NK-92 treated with Interleukin-12 subunit alpha and Interleukin-12 subunit beta, amount 100 ng/mL, for 24 hours (cell line): ENCODE data around the gene MFNG.
"Not testable (repeated sequence)": the region's sequence is repeated elsewhere in the genome, so short reads cannot be mapped to it uniquely, and the experiment has no call there.

Experiments used
- DNase-seq: peaks from one replicate; lab custom pipeline; 2025; lab: John Stamatoyannopoulos, UW

Gene MFNG

GRCh38 chr22:37472418-37473006 is 13.7 kb downstream of the MFNG start:
- no peak for DNase-seq

GRCh38 chr22:37471727-37472417 is 14.3 kb downstream of the MFNG start:
- no peak for DNase-seq

DNA sequence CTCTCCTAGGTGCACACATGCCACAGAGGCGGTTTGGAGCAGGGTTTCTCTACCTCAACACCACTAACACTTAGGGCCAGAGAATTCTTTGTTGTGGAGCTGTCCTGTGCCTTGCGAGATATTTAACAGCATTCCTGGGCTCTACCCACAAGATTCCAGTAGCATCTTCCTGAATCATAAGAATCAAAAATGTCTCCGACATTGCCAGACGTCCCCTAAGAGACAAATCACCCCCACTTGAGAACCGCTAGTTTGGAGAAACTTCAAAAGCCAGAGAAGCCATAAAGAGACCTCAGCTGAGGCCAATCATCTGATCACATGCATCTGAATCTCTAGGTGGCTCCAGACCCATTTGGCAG is 16.1 kb downstream of the MFNG start:
- DNase-seq = no peak

DNA sequence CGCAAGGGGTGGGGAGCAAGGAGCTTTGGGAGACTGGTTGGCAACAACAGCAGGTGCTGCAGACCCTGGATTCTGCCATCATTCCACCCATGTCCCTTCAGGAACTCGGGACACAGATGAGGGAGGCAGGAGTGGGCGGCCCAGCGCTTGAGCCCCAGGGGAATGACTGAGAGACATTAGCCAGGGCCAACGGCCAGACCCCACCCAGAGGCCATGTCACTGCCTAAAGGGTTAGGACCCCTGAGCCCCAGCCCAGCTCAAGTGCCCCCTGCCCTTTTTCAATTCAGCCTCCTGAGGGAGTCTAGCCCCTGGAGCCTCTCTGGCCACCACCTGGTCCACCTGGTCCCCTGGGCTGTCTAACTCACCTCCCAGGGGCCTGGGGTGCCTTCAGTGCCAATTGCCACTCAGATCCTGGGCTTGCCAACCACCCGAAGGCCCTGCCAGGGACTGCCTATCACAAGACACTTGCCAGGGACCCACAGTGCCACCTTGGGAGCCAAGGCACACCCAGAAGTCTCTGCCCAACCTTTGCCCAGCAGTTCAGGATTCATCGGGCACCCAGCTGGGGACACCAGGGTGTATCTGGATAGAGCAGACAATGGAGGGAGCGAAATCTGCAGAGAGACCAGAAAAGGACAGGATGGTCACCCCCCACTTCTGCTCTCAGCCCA is 16.6 kb downstream of the MFNG start:
- no peak for DNase-seq

DNA sequence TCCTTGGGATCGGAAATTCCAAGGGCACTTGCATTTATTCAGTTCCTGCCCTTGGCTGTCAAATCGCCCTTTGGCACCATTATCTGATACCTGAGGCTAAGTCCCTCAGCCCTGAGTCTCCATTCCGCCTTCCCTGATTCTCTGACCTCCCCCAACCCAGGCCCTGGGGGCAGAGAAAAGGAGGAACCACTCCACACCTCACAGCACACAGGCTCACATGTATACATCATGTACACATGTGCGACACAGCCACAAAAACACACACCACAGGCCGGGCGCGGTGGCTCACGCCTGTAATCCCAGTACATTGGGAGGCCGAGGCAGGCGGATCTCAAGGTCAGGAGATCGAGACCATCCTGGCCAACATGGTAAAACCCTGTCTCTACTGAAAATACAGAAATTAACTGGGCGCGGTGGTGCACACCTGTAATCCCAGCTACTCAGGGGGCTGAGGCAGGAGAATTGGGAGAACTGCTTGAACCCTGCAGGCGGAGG is 17.9 kb downstream of the MFNG start:
- not testable (repeated sequence) for DNase-seq

DNA sequence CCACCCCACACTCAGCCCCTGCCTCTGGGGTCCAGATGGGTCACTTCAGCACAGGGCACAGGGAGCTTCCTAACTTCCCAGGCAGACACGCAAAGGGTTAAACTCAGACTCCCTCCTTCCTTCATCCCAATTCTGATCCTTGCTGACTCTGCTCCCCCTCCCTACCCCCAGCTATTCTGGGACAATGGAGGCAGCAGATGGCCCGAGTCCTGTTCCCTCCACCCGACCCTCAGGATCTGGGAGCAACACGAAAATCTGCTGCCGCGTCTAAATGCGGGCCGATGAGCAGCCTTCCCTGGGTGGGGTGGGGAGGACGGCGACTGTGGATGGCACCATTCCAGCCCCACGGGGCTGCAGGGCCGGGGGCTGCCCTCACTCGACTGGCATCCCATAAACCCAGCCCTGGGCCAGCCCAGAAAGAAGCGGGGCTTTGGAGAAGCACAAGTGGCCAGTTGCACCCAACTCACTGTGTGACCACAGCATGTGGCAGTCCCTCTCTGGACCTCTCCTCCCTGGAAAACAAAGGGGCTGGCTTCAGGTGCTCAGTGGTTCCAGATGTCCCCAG is 18.7 kb downstream of the MFNG start:
- DNase-seq = no peak

DNA sequence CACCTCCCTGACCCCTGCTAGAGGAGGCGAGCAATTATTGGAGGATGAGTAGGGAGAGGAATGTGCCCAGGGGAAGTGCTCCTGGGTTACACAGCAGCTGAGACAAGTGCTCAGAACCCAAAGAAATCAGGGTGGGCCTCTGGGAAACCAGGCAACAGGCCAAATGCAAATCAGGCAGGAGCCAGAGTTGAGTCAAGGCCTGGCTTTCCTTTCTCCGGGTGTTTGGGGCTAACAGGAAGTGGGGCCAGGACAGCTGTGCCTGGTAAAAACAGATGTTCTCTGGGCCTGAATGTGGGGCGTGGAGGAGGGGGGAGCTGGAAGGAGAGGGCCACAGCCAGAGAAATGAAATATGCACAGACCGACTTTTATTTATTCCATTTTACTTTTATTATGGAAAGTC is 22.0 kb downstream of the MFNG start:
- DNase-seq = no peak

DNA sequence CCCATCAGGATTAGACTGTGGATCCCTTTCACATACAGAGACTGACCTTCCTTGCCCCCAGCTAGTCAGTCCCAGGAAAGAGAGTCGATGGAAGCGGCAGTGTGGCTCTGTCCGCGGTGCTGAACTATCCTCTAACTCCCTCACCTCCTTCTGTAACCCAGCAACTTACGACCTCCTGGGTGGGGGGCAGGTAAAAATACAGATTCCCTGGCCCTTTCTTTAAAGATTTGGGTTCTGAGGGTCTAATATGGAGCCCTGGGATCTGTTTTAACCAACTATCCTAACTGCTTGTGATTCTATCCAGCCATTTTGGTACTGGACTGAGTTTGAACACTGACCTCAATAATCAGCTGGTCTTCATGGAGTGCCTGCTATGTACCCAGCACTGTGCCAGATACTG is 23.2 kb downstream of the MFNG start:
- no peak for DNase-seq

- DNase-seq = no peak
Observed at GRCh38 chr22:37462436-37462835, 23.7 kb downstream of the MFNG start.

DNA sequence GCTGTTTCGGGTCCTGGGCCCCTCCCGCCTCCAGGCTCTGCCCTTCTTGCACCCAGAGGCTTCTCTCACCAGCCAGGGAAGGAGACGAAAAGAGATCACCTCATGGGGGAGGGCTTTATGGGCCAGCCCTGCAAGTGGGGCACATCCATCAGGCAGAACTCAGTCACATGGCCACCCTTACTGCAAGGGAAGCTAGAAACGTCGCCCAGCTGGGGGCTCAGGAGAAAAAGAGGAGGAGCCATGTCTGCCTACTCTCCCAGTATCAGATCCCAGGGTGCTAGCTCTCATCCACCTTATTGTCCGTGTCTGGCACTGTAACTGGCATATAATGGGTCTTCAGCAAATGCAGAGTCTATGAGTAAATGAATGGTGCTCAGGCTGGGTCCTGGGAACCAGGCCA is 24.2 kb downstream of the MFNG start:
- no peak for DNase-seq

GRCh38 chr22:37460684-37461083 is 25.5 kb downstream of the MFNG start:
- DNase-seq = no peak

DNA sequence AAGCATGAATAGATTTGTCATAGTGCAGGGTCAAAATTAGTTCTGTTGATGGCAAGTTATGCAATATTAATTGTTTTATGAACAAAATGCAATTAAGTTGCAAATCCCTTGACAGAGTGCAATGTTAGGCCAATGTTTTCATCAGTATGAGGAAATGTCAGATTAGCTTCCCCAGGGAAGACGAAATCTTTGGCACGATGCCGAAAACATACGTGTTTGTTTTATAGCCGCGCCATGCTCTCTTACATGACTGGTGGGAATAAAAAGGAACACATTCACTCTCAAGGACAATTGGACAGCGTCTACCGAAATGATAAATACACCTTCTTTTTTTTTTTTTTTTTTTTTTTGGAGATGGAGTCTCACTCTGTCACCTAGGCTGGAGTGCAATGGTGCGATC is 27.0 kb downstream of the MFNG start:
- DNase-seq = no peak

GRCh38 chr22:37457093-37457893 is 28.9 kb downstream of the MFNG start:
- peak; percentile 58 for DNase-seq

GRCh38 chr22:37456346-37456745 is 29.8 kb downstream of the MFNG start:
- DNase-seq = no peak

- DNase-seq = no peak
Observed at GRCh38 chr22:37455896-37456295, 30.3 kb downstream of the MFNG start.

GRCh38 chr22:37454857-37455686 is 31.1 kb downstream of the MFNG start:
- no peak for DNase-seq

DNA sequence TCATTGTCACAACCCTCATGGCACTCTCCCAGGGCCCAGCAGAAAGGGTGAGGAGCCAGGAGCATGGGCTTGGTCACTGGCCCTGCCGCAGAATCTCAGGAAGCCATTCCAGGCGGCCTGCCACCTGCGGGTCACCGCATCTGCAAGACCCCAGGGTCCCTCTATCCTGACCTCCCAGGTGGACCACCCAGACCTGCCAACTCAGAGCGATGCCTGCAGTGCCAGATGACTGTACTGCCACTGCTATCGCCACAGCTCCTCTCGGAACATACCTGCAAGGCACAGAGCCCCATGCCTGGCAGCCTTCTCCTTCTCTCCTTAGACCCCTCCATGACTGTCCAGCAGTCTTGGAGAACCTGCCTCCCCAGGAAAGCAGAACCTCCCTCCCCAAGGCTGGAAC is 32.5 kb downstream of the MFNG start:
- no peak for DNase-seq

DNA sequence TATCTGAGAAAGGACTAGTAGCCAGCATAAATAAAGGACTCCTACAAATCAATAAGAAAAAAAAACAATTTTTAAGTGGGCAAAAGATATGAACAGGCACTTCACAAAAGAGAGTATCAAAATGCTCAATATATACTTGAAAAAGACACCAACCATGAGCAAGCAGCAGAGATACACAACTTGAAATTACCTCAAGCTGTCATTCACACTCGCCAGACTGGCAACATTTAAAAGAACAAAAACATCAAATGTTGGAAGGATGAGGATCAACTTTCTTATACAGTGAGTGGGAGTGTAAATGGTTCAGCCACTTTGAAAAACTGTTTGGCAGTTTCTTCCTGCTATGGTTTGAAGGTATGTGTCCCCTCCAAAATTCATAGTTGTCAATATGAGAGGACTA is 35.0 kb downstream of the MFNG start:
- no peak for DNase-seq

DNA sequence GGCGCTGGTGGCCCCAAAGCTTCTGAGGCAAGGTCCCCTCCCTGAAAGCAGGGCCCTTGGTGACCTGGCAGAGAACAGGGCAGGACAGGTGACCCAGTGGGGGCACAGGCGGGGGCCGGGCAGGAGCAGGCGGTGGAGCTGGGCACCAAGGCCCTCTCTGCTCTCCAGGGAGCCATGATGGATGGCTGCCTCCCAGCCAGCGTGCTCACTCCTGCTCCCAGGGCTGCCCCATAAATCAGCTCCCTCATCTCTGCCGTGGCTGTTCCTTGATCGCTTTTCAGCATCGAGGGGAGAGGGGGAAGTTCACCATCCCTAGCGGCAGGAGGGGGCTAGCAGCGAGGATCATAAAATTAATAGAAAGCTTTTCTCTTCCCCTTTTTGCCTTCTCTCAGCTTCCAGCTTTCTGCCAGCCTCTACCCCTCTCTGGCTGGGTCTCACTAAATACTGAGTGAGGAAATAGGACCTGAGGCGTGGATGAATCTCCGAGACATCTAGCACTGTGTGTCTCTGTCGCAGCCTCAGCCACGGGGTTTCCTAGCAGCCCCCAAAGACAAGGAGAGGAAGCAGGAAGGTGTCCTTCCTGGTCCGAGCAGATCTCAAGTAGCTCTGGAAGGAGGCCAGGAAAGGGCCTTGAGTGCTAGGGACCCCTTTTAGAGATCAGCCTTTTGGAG is 36.7 kb downstream of the MFNG start:
- no peak for DNase-seq

GRCh38 chr22:37448516-37449127 is 37.6 kb downstream of the MFNG start:
- no peak for DNase-seq
